IMR-90 (cell line): Measurements from ENCODE around the gene TP73. TPM values are rescaled to one million over a fixed set of nuclear protein-coding genes. Genes with fewer than 3 reads are reported as not detected.

Experiments
- ATAC-seq: fragments of 200-7000 bp; cut with Tn5 transposase; 2 replicates; pipeline ENCODE4 v1.9.1; 2020; ENCODE audit warnings: low read depth, mild to moderate bottlenecking, moderate library complexity
- BruUV-seq: library from RNA; stranded (reverse); fragments of 400-500 nt; replicated peaks from 2 replicates; lab custom pipeline; 2021; lab: Mats Ljungman, UMichigan
- CTCF ChIA-PET: fragments of 300-600 bp; formaldehyde crosslinking; extraction: SDS; loops from one replicate; lab custom pipeline; 2021; ENCODE audit warnings: antibody characterized with exemption; lab: Yijun Ruan, JAX
- POLR2A ChIA-PET: fragments of 300-600 bp; sonication (Branson Sonifier 250); formaldehyde crosslinking; loops from one replicate; lab custom pipeline; 2022; ENCODE audit warnings: antibody characterized with exemption; ENCODE audit not compliant: unreplicated experiment; lab: Charles Lee
- DNase-seq: peaks from one replicate; pipeline ENCODE4 v3.0.0; 2013
- H2AFZ ChIP-seq: replicated peaks from 2 replicates; pipeline ENCODE3; 2013; ENCODE audit warnings: low read length, mild to moderate bottlenecking; ENCODE audit not compliant: poor library complexity
- H2AK5ac ChIP-seq: 2 replicates; pipeline ENCODE4 v1.6.1; 2013; ENCODE audit warnings: low read depth, low read length, inconsistent platforms
- H2AK9ac ChIP-seq: replicated peaks from 2 replicates; pipeline ENCODE3; 2013; ENCODE audit warnings: mild to moderate bottlenecking, low read depth, low read length, moderate library complexity; ENCODE audit not compliant: poor library complexity
- H2BK120ac ChIP-seq: 2 replicates; pipeline ENCODE4 v1.6.1; 2013; ENCODE audit warnings: low read depth, low read length, inconsistent platforms
- H2BK15ac ChIP-seq: 3 replicates; pipeline ENCODE4 v1.6.1; 2013; ENCODE audit warnings: low read depth, low read length, inconsistent platforms
- H2BK20ac ChIP-seq: 2 replicates; pipeline ENCODE4 v1.6.1; 2013; ENCODE audit warnings: low read depth, mild to moderate bottlenecking, inconsistent platforms, low read length, moderate library complexity
- H2BK5ac ChIP-seq: 2 replicates; pipeline ENCODE4 v1.6.1; 2013; ENCODE audit warnings: mild to moderate bottlenecking, low read depth, low read length, inconsistent platforms; ENCODE audit not compliant: poor library complexity, severe bottlenecking
- H3K14ac ChIP-seq: replicated peaks from 2 replicates; pipeline ENCODE4 v1.6.1; 2013; ENCODE audit warnings: low read depth, low read length, inconsistent platforms
- H3K18ac ChIP-seq: 2 replicates; pipeline ENCODE4 v1.6.1; 2013; ENCODE audit warnings: low read depth, low read length, control low read depth
- H3K23ac ChIP-seq: 2 replicates; pipeline ENCODE4 v1.6.1; 2013; ENCODE audit warnings: low read depth, low read length, inconsistent platforms
- H3K27ac ChIP-seq: 2 replicates; pipeline ENCODE4 v1.5.1; 2013; ENCODE audit warnings: mild to moderate bottlenecking, control low read depth, low read length; ENCODE audit not compliant: insufficient read depth
- H3K27me3 ChIP-seq: 2 replicates; pipeline ENCODE4 v1.6.1; 2013; ENCODE audit warnings: low read length; ENCODE audit not compliant: control insufficient read depth, insufficient read depth
- H3K36me3 ChIP-seq: 2 replicates; pipeline ENCODE4 v1.6.1; 2013; ENCODE audit warnings: low read length, mixed read lengths; ENCODE audit not compliant: control insufficient read depth, insufficient read depth
- H3K4ac ChIP-seq: 2 replicates; pipeline ENCODE4 v1.6.1; 2013; ENCODE audit warnings: low read depth, low read length, inconsistent platforms
- H3K4me1 ChIP-seq: 2 replicates; pipeline ENCODE4 v1.6.1; 2013; ENCODE audit warnings: low read length, mixed read lengths; ENCODE audit not compliant: control insufficient read depth, insufficient read depth
- H3K4me2 ChIP-seq: 2 replicates; pipeline ENCODE4 v1.6.1; 2013; ENCODE audit warnings: low read depth, mild to moderate bottlenecking, control low read depth, low read length, moderate library complexity
- H3K4me3 ChIP-seq: 2 replicates; pipeline ENCODE4 v1.5.1; 2013; ENCODE audit warnings: low read depth, mild to moderate bottlenecking, control low read depth, low read length, moderate library complexity; ENCODE audit not compliant: insufficient read depth
- H3K56ac ChIP-seq: 2 replicates; pipeline ENCODE4 v1.6.1; 2013; ENCODE audit warnings: low read length, inconsistent platforms; ENCODE audit not compliant: insufficient read depth; ENCODE audit errors: extremely low read depth
- H3K79me1 ChIP-seq, 2 experiments: 2 replicates each; pipeline ENCODE4 v1.6.1; 2013; ENCODE audit warnings: low read length in 2 of 2, inconsistent platforms in 1 of 2, low read depth in 1 of 2
- H3K9ac ChIP-seq: 2 replicates; pipeline ENCODE4 v1.6.1; 2013; ENCODE audit warnings: low read depth, low read length, control low read depth
- H3K9me1 ChIP-seq: 2 replicates; pipeline ENCODE4 v1.6.1; 2013; ENCODE audit warnings: low read length, inconsistent platforms; ENCODE audit not compliant: insufficient read depth
- H3K9me3 ChIP-seq: 2 replicates; pipeline ENCODE4 v1.6.1; 2013; ENCODE audit warnings: low read length; ENCODE audit not compliant: control insufficient read depth, insufficient read depth
- H4K20me1 ChIP-seq: 2 replicates; pipeline ENCODE4 v1.6.1; 2013; ENCODE audit warnings: low read length, inconsistent platforms; ENCODE audit not compliant: insufficient read depth
- H4K5ac ChIP-seq: 2 replicates; pipeline ENCODE4 v1.6.1; 2013; ENCODE audit warnings: mild to moderate bottlenecking, low read depth, low read length, control low read depth
- H4K8ac ChIP-seq, 2 experiments: 2 replicates each; pipeline ENCODE4 v1.6.1; 2013; ENCODE audit warnings: low read depth in 2 of 2, low read length in 2 of 2, control low read depth in 1 of 2, inconsistent platforms in 1 of 2
- H4K91ac ChIP-seq: 2 replicates; pipeline ENCODE4 v1.6.1; 2013; ENCODE audit warnings: low read depth, low read length, inconsistent platforms; ENCODE audit not compliant: insufficient read depth
- CEBPB ChIP-seq: IDR thresholded peaks from 2 replicates; pipeline ENCODE4 v1.6.1; 2012; ENCODE audit warnings: low read depth, low read length, improper control_type of control experiment
- CHD1 ChIP-seq: IDR thresholded peaks from 2 replicates; pipeline ENCODE4 v1.6.1; 2012; ENCODE audit warnings: low read depth, low read length, improper control_type of control experiment
- CTCF ChIP-seq: conservative IDR thresholded peaks from 2 replicates; pipeline ENCODE4 v1.5.1; 2012; ENCODE audit warnings: mild to moderate bottlenecking, low read depth, low read length, improper control_type of control experiment
- ELK1 ChIP-seq: fragments of 150-350 bp; IDR thresholded peaks from 2 replicates; pipeline ENCODE4 v1.6.1; 2016; ENCODE audit warnings: low read depth, mild to moderate bottlenecking, low read length, moderate library complexity, borderline replicate concordance
- MAFK ChIP-seq: IDR thresholded peaks from 2 replicates; pipeline ENCODE4 v1.6.1; 2012; ENCODE audit warnings: low read depth, low read length, improper control_type of control experiment
- MAZ ChIP-seq: IDR thresholded peaks from 2 replicates; pipeline ENCODE4 v1.6.1; 2012; ENCODE audit warnings: low read depth, mild to moderate bottlenecking, low read length, improper control_type of control experiment, moderate library complexity, borderline replicate concordance
- MXI1 ChIP-seq: IDR thresholded peaks from 2 replicates; pipeline ENCODE4 v1.6.1; 2012; ENCODE audit warnings: low read depth, mild to moderate bottlenecking, low read length, moderate library complexity, borderline replicate concordance
- RAD21 ChIP-seq: IDR thresholded peaks from 2 replicates; pipeline ENCODE4 v1.6.1; 2012; ENCODE audit warnings: low read length, improper control_type of control experiment
- SMC3 ChIP-seq: fragments of 150-350 bp; IDR thresholded peaks from 2 replicates; pipeline ENCODE4 v1.6.1; 2016; ENCODE audit warnings: low read depth, mild to moderate bottlenecking, antibody characterized with exemption, low read length, moderate library complexity
- WGBS, 2 experiments: methylation state at CpG; one replicate each; pipeline versions ENCODE4 v1.1.5 to v1.1.7; 2013; ENCODE audit warnings: missing lambda C conversion rate in 2 of 2; ENCODE audit not compliant: insufficient read length in 1 of 2; ENCODE audit errors: extremely low coverage in 2 of 2; 5-methylcytosine and 5-hydroxymethylcytosine counted together
- dilution Hi-C: fragments of 300-500 bp; cut with HindIII; formaldehyde crosslinking; loops from one replicate; pipeline ENCODE4 v1.14.3; 2018; ENCODE audit warnings: low sequenced_read_pairs; ENCODE audit not compliant: unreplicated experiment
- in situ Hi-C: fragments of 300-500 bp; cut with MboI; formaldehyde crosslinking; loops from 3 replicates; pipeline ENCODE4 v1.14.3; 2019; ENCODE audit warnings: low sequenced_read_pairs, inconsistent platforms, mixed read lengths
- intact Hi-C: fragments of 100-400 bp; cut with micrococcal nuclease; formaldehyde crosslinking; loops from 2 replicates; pipeline ENCODE4 v1.10.0; 2022
- polyA plus RNA-seq, 3 experiments: library from polyadenylated mRNA; depleted of rRNA; stranded (reverse); fragments of >200 nt; gene quantifications; 2 replicates each; pipeline ENCODE4 v1.2.3, GENCODE V29; 2012; ENCODE audit warnings: low replicate concordance in 1 of 3
- total RNA-seq: library from RNA; depleted of rRNA; stranded (reverse); fragments of >200 nt; gene quantifications from 2 replicates; pipeline ENCODE4 v1.2.3, GENCODE V29; 2012

TP73 gene
- total and polyA plus RNA-seq, 2 of the 4 experiments (the other 2 are of a cell fraction) = not detected

- POLR2A ChIA-PET = no interaction called here
- no peak overlapping the region for H3K56ac ChIP-seq
- DNase-seq = no peak
Measured at GRCh38 chr1:3668585-3669300, 16.4 kb downstream of the TP73 start.

More at GRCh38 chr1:3668585-3669300, 16.4 kb downstream of the TP73 start:
- no peak overlapping the region for H4K91ac ChIP-seq
- H2BK120ac ChIP-seq = no peak overlapping the region
- no peaks in the 10 kb centered on the region for H4K20me1 ChIP-seq
- H2BK20ac ChIP-seq = no peak overlapping the region
- no peak overlapping the region for H2BK5ac ChIP-seq
- H3K4me3 ChIP-seq = no peak overlapping the region
- H3K27me3 ChIP-seq = peaks cover 27% of the 10 kb centered on the region
- peak; percentile 40; the same call in 1 of the 2 replicates for ATAC-seq
- no peak overlapping the region for H2BK15ac ChIP-seq
- in situ Hi-C loops (no loop called here), dilution Hi-C loops (no loop called here), intact Hi-C loops (no loop called here)
- H3K4me2 ChIP-seq = no peak overlapping the region
- H3K18ac ChIP-seq = no peak overlapping the region
- 15% methylated on average over 13 of the region's 30 CpGs; no CpG with 5 or more reads in 1 of the 2 experiments for WGBS, 2 experiments
- no peak overlapping the region for H4K5ac ChIP-seq
- no peaks in the 10 kb centered on the region for H3K9me3 ChIP-seq
- H4K8ac ChIP-seq = no peak overlapping the region
- H3K23ac ChIP-seq = no peak overlapping the region
- H3K14ac ChIP-seq = no peak overlapping the region
- TF ChIP-seq MXI1 (peak; percentile 30; the same call in 1 of the 2 replicates), CHD1 (no peak), MAFK (no peak), RAD21 (no peak), CEBPB (peak; percentile 83), ELK1 (no peak), SMC3 (no peak), MAZ (no peak), CTCF (no peak)
- no peak overlapping the region for H3K9ac ChIP-seq
- H2AK5ac ChIP-seq = no peak overlapping the region
- BruUV-seq = no TSS peak
- H2AFZ ChIP-seq = peak overlapping the region; percentile 23
- H2AK9ac ChIP-seq = no peak overlapping the region
- H3K36me3 ChIP-seq = no peaks in the 10 kb centered on the region
- H3K27ac ChIP-seq = no peak overlapping the region
- no peak overlapping the region for H3K4ac ChIP-seq
- H3K79me1 ChIP-seq = no peaks in the 10 kb centered on the region
- H3K4me1 ChIP-seq = no peaks in the 10 kb centered on the region
- CTCF ChIA-PET = interaction anchor here (0.6 to 1.8 kb wide), 2 partner anchors 13 to 130 kb away, joined by 3 to 6 read pairs; no protein-coding TSS in a partner anchor
- no peaks in the 10 kb centered on the region for H3K9me1 ChIP-seq
